NB4 (cell line): ENCODE results near the gene SATB2.

ENCODE experiments used
- DNase-seq: peaks from one replicate; pipeline ENCODE4 v3.0.0; 2010; ENCODE audit warnings: low read depth
- H3K4me3 ChIP-seq: one replicate; pipeline ENCODE4 v1.5.1; 2011; ENCODE audit warnings: mild to moderate bottlenecking, low read depth, low read length, moderate library complexity
- CTCF ChIP-seq: IDR thresholded peaks from one replicate; pipeline ENCODE4 v1.5.1; 2012; ENCODE audit warnings: low read depth, low read length
- MAX ChIP-seq: IDR thresholded peaks from 2 replicates; pipeline ENCODE4 v1.6.1; 2011; ENCODE audit warnings: low read depth, low read length
- MYC ChIP-seq: IDR thresholded peaks from 2 replicates; pipeline ENCODE4 v1.6.1; 2011; ENCODE audit warnings: low read depth, low read length
- POLR2A ChIP-seq: IDR thresholded peaks from 2 replicates; pipeline ENCODE4 v1.6.1; 2011; ENCODE audit warnings: mild to moderate bottlenecking; ENCODE audit not compliant: insufficient read length; ENCODE audit errors: extremely low read depth

SATB2 gene

GRCh38 chr2:199407421-199407820, 50.3 kb downstream of the SATB2 start:
- TF ChIP-seq MYC (no peak), POLR2A (no peak), CTCF (no peak), MAX (no peak)
- no peak for DNase-seq
- no peak overlapping the region for H3K4me3 ChIP-seq

- DNase-seq = peak; percentile 52
- no peak for TF ChIP-seq POLR2A
- peak; percentile 48 for TF ChIP-seq CTCF
- H3K4me3 ChIP-seq = no peak overlapping the region
These were observed 52.5 kb downstream of the SATB2 start for GRCh38 chr2:199405241-199405640.

- TF ChIP-seq POLR2A (no peak), MAX (no peak), MYC (no peak), CTCF (no peak)
- H3K4me3 ChIP-seq = no peak overlapping the region
- no peak for DNase-seq
These were observed 52.9 kb downstream of the SATB2 start for GRCh38 chr2:199404841-199405240.

GRCh38 chr2:199395311-199395710, 62.4 kb downstream of the SATB2 start:
- no peak for DNase-seq
- TF ChIP-seq CTCF (no peak), MAX (no peak), MYC (no peak), POLR2A (no peak)
- H3K4me3 ChIP-seq = no peak overlapping the region

- no peak for TF ChIP-seq MYC
- H3K4me3 ChIP-seq = no peak overlapping the region
- DNase-seq = no peak
These were observed 65.4 kb downstream of the SATB2 start for GRCh38 chr2:199392363-199392762.

- DNase-seq = no peak
- TF ChIP-seq MYC = no peak
- no peak for TF ChIP-seq POLR2A
- no peak for TF ChIP-seq CTCF
- no peak for TF ChIP-seq MAX
These were observed 68.9 kb downstream of the SATB2 start for GRCh38 chr2:199388728-199389268.

GRCh38 chr2:199384043-199384442, 73.7 kb downstream of the SATB2 start:
- no peak for DNase-seq
- no peak for TF ChIP-seq CTCF
- no peak for TF ChIP-seq MYC
- no peak for TF ChIP-seq MAX
- no peak for TF ChIP-seq POLR2A
- no peak overlapping the region for H3K4me3 ChIP-seq

More at GRCh38 chr2:199388728-199389268, 68.9 kb downstream of the SATB2 start:
- H3K4me3 ChIP-seq = no peak overlapping the region
